GM21825 (cell line): Measurements from ENCODE around the gene BICRA.
"Not testable (repeated sequence)": the region's sequence is repeated elsewhere in the genome, so short reads cannot be mapped to it uniquely, and the experiment has no call there.

Source experiments
- ATAC-seq: cut with Tn5 transposase; IDR thresholded peaks from one replicate; pipeline ENCODE4 v1.9.1; 2021; ENCODE audit warnings: mild to moderate bottlenecking, moderate library complexity; ENCODE audit not compliant: unreplicated experiment

The BICRA gene

DNA sequence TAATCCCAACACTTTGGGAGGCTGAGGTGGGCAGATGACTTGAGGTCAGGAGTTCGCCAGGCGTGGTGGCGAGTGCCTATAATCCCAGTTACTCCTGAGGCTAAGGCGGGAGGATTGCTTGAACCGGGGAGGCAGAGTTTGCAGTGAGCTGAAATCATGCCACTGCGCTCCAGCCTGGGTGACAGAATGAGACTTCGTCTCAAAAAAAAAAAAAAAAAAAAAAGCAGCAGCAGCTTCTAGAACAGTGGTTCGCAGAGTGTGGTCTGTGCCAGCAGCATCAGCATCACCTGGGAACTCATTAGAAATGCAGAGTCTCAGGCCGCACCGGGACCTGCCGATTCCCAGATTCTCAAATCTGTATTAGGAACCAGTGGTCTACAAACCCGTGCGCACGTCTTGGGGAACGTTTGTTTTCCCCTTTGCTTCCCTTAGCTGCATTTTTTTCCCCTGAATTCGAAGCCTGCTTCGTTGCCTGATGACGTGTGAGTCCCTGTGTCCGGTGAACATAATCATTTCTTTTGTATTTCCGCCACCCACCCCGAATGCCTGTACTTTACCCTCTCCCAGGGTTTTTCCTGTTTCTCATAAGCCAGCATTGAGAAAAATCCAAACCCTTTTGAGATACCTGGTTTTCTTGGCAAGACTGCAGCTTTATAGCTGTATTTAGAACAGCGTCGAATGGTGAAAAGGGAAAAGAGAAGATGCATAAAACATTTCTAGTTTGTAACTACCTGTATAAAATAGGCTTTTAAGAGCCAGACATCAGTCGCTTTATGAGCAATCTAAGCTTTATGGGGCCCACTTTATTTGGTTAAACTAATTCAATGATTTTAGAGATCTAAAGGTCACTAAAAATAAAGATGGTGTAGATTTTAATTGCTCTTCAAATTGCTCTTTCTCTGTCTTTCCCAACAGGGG, 49.8 kb downstream of the BICRA start:
- no peak for ATAC-seq

DNA sequence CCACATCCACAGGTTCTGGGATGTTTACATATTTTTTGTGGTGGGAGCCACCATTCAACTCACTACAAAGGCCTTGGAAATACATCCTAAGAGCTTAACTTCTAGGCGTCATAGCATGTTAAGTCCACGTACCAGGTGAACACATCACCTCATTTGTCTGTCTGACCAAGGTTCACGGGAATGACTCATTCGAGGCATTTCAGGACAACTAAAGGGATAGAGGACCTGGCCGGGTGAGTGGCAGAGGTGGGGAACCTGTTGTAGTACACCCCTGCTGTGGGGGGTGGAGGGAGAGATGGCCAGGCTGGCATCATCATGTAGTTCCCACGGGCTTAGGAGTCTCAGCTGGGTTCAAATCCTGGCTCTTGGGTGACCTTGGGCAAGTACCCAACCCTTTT, 51.5 kb downstream of the BICRA start:
- no peak for ATAC-seq

DNA sequence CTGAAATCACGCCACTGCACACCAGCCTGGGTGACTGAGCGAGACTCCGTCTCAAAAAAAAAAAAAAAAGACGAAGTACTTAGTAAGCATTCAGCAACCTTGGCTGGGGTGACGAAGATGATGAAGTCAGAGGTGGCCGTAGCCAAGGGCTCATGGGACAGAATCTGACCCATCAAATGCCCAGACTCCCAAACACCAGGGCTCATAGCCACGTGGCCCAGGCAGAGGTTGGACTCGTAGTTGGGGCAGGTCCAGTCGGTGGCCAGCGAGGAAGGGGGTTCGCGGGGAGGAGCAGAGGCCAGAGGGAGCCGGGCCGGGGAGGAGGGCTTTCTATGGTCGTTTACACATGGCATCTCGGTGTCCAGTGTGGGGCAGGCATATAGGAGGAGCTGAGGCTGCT, 52.2 kb downstream of the BICRA start:
- ATAC-seq = no peak

DNA sequence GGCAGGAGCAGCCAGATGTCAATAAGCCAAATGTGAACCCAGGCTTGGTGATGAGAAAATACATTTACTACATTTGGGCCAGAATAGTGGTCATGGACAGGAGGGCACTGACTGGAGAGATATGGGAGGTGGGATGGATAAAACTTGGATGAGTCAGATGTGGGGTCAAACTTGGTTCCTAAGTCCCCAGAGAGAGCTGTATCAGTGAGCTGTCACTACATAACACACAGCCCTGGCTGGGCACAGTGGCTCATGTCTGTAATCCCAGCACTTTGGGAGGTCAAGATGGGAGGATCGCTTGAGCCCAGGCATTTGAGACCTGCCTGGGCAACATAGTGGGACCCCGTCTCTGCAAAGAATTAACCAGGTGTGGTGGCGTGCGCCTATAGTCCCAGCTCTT, 52.7 kb downstream of the BICRA start:
- no peak for ATAC-seq

DNA sequence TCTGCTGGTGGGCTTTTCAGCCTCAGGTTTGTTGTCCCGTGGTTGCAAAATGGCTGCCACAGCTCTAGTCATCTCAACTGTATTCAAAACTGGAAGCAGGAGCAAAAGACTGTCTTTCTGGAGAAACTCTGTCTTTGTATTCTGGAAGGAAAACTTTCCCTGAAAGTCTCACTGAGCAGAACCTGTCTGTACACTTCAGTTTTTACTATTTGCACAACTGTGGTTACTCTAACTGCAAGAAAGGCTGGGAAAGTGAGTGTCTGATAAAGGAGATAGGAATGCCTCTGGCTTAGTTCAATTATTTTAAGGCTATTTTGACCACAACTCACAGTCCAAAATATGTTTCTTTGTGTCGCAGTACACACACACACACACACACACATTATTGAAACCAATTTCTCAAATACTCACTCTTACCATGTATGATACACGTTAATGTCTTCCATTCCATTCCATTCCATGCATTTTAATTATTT, 54.5 kb downstream of the BICRA start:
- no peak for ATAC-seq

DNA sequence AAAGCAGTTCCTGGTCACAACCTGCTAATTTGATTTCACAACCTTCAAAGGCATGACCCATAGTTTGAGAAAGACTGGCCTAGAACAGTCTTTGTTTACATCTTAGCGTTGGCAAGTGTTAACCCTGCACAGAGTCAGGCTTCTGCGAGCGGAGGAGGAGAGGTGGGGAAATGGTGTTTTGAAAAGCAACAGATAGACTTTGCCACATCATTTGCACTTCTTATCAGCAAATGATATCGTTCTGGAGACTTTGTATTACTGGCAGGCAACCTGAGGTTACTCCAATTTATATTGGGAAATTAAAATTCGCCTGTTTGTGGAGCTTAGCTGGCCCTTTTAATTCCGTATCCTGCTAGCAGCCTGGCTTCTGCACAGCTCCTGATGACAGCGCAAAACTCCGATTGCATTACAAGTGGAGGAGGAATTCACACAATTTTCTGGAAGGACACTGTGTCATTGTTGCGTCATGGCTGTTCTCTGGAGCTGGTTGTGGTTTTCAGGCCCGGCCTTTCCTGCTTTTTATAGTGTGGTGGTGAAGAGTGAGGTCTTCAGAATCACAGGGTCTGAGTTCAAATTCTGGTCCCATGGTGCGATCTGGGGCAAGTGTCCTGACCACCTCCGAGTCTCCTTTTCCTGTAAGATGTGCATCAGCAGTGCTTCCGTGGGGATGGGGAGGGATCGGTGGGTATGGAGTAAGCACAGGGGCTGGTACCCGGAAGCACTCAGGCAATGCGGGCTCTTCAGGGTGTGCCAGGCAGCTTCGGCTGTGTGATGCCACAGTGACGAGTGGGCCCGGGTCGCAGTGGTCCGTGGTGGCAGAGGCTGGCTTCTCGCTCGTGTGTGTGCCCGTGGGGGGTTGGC, 55.2 kb downstream of the BICRA start:
- no peak for ATAC-seq

DNA sequence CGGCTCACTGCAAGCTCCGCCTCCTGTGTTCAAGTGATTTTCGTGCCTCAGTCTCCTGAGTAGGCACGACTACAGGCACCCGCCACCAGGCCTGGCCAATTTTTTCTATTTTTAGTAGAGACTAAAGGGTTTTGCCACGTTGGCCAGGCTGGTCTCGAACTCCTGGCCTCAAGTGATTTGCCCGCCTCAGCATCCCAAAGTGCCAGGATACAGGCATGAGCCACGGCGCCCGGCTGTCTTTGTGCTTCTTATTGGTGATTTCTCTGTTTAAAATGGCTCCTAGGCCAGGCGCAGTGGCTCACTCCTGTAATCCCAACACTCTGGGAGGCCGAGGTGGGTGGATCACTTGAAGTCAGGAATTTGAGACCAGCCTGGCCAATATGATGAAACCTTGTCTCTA, 59.6 kb downstream of the BICRA start:
- not testable (repeated sequence) for ATAC-seq

DNA sequence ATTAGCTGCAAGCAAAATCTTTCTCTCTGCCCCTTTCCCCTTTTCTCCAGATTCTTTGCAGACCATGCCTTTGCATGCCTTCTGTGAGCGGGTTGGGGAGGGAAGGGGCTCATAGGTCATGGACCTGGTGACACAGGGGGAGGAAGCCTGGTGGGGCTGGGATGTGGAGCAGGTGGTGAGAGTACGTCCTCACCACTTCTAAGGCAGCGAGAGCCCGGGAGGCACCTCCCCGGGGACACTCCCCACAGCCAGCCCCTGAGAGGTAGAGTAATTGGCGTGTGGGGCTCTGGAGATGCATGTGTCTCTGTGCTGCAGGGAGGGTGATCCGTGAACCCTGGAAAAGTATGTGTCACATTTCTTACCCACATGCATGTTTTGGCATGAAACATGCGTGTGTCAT, 61.8 kb downstream of the BICRA start:
- no peak for ATAC-seq

DNA sequence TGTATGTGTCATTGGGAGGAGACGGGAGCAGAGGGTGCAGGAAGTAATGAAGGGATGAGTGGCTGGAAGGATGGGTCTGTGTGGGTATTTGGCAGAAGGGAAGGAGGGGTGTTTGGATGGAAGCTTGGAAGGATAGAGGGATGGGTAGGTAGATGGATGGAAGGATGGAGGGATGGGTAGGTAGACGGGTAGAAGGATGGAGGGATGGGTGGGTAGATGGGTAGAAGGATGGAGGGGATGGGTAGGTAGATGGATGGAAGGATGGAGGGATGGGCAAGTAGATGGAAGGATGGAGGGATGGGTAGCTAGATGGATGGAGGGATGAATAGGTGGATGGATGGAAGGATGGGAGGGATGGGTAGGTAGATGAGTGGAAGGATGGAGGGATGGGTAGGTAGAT, 62.6 kb downstream of the BICRA start:
- ATAC-seq = no peak

DNA sequence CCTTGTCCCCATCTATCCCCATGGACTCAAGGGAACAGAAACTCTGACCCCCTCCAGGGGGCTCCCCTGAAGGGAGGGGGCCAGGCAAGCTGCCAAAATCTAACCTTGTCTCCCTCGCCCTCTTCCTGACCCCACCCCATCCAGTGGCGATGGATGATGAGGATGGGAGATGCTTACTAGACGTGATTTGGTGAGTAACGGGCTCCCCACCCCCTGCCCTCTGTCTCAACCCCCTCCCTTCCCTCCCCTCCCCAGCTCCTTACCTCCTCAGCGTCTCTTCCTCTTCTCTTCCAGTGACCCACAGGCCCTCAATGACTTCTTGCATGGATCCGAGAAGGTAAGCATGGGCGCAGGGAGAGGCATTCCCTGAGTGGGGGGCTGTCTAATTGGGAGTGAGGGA, 64.5 kb downstream of the BICRA start:
- no peak for ATAC-seq

DNA sequence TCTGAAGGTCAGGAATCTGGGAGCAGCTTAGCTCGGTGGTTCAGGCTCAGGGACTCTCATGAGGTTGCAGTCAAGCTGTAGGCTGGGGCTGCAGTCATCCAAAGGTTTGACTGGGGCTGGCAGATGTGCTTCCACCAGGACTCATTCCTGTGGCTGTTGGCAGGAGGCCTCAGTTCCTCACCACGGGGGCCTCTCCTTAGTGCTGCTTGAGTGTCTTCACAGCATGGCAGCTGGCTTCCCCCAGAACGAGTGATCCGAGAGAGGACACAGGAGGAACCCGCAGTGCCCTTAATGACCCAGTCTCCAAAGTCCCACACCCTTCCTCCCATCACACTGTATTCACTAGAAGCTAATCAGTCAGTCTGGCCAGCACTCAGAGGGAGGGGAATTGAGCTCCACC, 65.6 kb downstream of the BICRA start:
- no peak for ATAC-seq

DNA sequence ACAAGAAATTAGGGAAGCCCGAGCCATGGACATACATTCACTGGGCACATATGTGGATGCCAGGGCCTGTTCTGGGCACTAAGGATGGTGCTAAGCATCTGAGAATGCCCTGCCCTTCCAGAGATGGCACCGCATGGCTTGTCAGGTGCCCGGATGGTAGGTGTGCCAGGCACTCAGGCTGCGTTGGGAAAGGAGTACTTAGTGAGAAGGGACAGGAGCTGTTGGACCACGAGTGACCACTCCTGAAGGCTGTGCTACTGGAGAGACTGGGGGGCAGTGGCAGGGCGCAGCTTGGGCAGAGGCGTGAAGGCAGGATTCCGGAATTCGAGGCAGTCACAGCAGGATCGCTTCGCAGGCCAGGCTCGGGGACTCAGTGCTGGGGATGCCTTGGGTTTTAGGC, 66.3 kb downstream of the BICRA start:
- ATAC-seq = no peak

DNA sequence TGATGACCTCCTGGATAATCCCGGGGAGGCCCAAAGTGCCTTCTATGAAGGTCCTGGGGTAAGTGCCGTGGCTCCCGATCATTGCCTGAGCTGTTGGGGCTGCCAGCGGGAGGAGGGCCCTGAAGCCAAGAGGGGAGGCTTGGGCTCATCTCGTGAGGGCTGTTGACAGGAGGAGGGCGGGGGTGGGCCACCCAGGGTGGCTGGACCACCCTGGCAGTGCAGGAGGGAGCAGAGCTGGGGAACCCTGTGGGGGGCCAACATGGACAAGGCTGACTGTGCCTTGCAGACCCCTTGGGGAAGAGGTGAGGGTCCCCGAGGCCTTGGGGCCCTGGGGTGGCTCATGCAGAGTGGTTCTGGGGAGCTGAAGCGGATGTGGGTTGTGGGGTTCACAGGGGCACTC, 66.9 kb downstream of the BICRA start:
- no peak for ATAC-seq

DNA sequence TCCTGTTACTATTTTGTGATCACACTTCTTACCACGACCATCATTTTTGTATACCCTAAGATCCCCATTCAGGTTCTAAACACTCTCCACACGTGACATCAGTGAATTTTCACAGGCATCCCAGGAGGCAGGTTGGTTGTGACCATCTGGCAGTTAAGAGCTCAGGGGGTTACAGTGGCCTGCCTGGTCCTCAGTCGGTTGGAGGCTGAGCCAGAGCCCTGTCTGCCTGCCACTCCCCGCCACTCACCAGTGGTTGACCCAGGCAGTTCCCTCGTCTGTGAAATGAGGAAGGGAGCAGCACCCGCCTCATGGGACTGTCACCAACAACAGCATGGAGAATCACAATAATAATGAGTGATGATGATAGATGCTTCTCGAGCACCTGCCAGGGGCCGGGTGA, 67.9 kb downstream of the BICRA start:
- ATAC-seq = no peak

DNA sequence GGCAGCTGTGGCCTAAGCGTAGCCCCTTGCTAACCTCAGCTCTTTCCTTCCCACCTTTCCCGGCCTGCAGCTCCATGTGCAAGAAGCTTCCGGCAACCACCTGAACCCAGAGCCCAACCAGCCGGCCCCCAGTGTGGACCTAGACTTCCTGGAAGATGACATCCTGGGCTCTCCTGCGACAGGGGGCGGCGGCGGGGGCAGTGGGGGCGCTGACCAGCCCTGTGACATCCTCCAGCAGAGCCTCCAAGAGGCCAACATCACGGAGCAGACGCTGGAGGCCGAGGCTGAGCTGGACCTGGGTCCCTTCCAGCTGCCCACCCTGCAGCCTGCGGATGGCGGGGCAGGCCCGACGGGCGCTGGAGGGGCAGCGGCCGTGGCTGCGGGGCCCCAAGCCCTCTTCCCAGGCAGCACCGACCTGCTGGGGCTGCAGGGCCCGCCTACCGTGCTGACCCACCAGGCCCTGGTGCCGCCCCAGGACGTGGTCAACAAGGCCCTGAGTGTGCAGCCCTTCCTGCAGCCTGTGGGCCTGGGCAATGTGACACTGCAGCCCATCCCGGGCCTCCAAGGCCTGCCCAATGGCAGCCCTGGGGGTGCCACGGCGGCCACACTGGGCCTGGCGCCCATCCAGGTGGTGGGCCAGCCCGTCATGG, 70.4 kb downstream of the BICRA start:
- no peak for ATAC-seq

DNA sequence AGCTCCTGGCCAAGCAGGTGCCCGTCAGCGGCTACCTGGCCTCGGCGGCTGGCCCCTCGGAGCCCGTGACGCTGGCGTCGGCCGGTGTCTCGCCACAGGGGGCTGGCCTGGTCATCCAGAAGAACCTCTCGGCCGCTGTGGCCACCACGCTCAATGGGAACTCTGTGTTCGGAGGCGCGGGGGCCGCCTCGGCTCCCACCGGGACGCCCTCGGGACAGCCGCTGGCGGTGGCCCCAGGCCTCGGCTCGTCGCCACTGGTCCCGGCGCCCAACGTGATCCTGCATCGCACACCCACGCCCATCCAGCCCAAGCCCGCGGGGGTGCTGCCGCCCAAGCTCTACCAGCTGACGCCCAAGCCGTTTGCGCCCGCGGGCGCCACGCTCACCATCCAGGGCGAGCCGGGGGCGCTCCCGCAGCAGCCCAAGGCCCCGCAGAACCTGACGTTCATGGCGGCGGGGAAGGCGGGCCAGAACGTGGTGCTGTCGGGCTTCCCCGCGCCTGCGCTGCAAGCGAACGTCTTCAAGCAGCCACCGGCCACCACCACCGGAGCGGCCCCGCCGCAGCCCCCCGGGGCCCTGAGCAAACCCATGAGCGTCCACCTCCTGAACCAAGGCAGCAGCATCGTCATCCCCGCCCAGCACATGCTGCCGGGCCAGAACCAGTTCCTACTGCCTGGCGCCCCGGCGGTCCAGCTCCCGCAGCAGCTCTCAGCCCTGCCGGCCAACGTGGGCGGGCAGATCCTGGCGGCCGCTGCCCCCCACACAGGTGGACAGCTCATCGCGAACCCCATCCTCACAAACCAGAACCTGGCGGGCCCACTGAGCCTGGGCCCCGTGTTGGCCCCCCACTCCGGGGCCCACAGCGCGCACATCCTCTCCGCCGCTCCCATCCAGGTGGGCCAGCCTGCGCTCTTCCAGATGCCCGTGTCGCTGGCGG, 71.3 kb downstream of the BICRA start:
- ATAC-seq = no peak

DNA sequence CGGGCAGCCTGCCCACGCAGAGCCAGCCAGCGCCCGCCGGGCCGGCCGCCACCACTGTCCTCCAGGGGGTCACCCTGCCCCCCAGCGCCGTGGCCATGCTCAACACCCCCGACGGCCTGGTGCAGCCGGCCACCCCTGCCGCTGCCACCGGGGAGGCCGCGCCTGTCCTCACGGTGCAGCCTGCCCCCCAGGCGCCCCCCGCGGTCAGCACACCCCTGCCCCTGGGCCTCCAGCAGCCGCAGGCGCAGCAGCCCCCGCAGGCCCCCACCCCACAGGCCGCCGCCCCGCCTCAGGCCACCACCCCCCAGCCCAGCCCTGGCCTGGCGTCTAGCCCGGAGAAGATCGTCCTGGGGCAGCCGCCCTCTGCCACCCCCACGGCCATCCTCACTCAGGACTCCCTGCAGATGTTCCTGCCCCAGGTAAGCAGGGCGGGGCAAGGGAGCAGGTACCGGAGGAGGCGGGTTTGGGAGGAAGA, 72.0 kb downstream of the BICRA start:
- ATAC-seq = no peak

DNA sequence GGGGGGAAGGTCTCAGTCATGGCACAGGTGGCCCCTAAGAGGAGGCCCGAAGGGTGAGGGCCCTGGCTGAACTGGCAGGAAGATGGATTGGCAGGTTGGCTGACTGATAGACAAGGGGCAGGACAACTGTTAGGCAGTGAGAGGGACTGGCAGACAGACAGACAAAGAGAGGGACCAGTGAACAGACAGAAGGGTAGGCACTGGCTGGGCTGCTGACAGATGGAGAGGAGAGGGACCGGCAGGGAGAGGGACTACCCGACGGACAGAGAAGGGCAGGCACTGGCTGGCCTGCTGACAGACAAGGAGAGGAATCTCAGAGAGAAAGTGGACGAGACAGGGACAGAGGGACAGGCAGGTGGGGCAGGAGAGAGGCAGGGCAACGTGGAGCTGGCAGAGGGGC, 72.5 kb downstream of the BICRA start:
- ATAC-seq = no peak

DNA sequence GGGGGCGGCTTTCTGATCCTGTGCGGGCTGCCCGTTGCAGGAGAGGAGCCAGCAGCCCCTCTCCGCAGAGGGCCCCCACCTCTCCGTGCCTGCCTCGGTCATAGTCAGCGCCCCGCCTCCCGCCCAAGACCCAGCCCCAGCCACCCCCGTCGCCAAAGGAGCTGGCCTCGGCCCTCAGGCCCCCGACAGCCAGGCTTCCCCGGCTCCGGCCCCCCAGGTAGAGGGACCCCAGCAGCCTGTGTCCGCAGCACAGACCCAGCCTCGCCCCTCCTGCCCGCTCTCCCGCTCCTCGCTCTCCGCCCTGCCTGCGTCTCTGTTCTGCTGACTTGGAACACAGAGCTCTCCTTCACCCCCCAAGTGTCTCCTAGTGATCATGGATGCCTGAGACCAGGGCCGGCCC, 73.0 kb downstream of the BICRA start:
- ATAC-seq = no peak

DNA sequence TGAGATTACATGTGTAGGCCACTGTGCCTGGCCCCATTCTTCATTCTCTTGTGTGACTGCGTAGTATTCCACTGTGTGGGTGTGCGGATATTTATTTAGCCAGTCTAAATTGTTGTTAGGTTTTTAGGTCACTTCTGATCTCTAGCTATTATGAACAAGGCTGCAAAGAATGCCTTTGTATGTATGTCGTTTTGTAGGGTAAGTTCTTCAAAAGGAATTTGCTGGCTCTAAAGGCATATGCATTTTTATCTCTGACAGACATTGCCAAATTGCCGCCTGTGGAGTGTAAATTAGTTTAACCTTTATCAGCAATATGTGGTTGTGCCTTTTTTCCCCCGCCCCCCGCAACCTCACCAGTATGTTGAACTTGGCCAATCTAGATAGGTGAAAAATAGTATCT, 74.0 kb downstream of the BICRA start:
- no peak for ATAC-seq
